Measurements from ENCODE around the gene CRELD2. TPM values are rescaled to one million over a fixed set of nuclear protein-coding genes. Genes with fewer than 3 reads are reported as not detected.

Gene CRELD2
- total RNA-seq, 2 experiments from 2014 or later, result 15.3 to 16.2 TPM

GRCh38 chr22:49961005-49961600, 42.7 kb downstream of the CRELD2 start:
- DNase-seq, result peak; percentile 43
- peak overlapping the region; percentile 91 for H3K4me3 Mint-ChIP-seq
- H3K27ac Mint-ChIP-seq, result peak overlapping the region; percentile 94
- CTCF ChIA-PET, result interaction anchor here (1.2 kb wide), 1 partner anchor 69 kb away, joined by 6 read pairs; no protein-coding TSS in a partner anchor
- intact Hi-C loops (cut with micrococcal nuclease), result loop anchor here (2.0 to 5.0 kb wide), 3 partner anchors 16 to 511 kb away; no protein-coding TSS in a partner anchor
- H3K27me3 Mint-ChIP-seq (ENCODE audit: low read depth), result no peaks in the 10 kb centered on the region
- H3K4me1 Mint-ChIP-seq (ENCODE audit: low read depth), result peaks cover 25% of the 10 kb centered on the region
- no peaks in the 10 kb centered on the region for H3K9me3 Mint-ChIP-seq
- H3K36me3 Mint-ChIP-seq (ENCODE audit: low read depth), result peaks cover 34% of the 10 kb centered on the region

- Mint-ChIP-seq H3K4me1 (ENCODE audit: low read depth) (peaks cover 30% of the 10 kb centered on the region), H3K27ac (peak overlapping the region; percentile 94), H3K27me3 (ENCODE audit: low read depth) (no peaks in the 10 kb centered on the region), H3K4me3 (peak overlapping the region; percentile 91), H3K9me3 (no peaks in the 10 kb centered on the region), H3K36me3 (ENCODE audit: low read depth) (peaks cover 34% of the 10 kb centered on the region)
- intact Hi-C loops (cut with micrococcal nuclease), result loop anchor here (1.0 to 5.0 kb wide), 6 partner anchors 15 to 511 kb away; no protein-coding TSS in a partner anchor
- CTCF ChIA-PET, result interaction anchor here (1.0 to 1.3 kb wide), 3 partner anchors 10 to 69 kb away, joined by 3 to 6 read pairs (median 4); no protein-coding TSS in a partner anchor
- DNase-seq, result no peak
Measured at GRCh38 chr22:49961601-49962011, 43.2 kb downstream of the CRELD2 start.

GRCh38 chr22:49962012-49962750, 43.7 kb downstream of the CRELD2 start:
- peak overlapping the region; percentile 94 for H3K27ac Mint-ChIP-seq
- H3K27me3 Mint-ChIP-seq (ENCODE audit: low read depth), result no peaks in the 10 kb centered on the region
- intact Hi-C loops (cut with micrococcal nuclease), result loop anchor here (1.0 to 5.0 kb wide), 5 partner anchors 26 to 510 kb away; no protein-coding TSS in a partner anchor
- peak overlapping the region; percentile 91 for H3K4me3 Mint-ChIP-seq
- peaks cover 34% of the 10 kb centered on the region for H3K36me3 Mint-ChIP-seq (ENCODE audit: low read depth)
- CTCF ChIA-PET, result interaction anchor here (1.0 to 1.3 kb wide), 3 partner anchors 10 to 68 kb away, joined by 3 to 6 read pairs (median 4); no protein-coding TSS in a partner anchor
- no peaks in the 10 kb centered on the region for H3K9me3 Mint-ChIP-seq
- peaks cover 30% of the 10 kb centered on the region for H3K4me1 Mint-ChIP-seq (ENCODE audit: low read depth)
- peak; percentile 98 for DNase-seq

- no peak for DNase-seq
- H3K27me3 Mint-ChIP-seq (ENCODE audit: low read depth), result no peaks in the 10 kb centered on the region
- intact Hi-C loops (cut with micrococcal nuclease), result loop anchor here (1.0 to 5.0 kb wide), 5 partner anchors 27 to 509 kb away; no protein-coding TSS in a partner anchor
- CTCF ChIA-PET, result interaction anchor here (1.0 to 1.3 kb wide), 3 partner anchors 9 to 67 kb away, joined by 3 to 6 read pairs (median 4); no protein-coding TSS in a partner anchor
- H3K4me3 Mint-ChIP-seq, result peak overlapping the region; percentile 91
- H3K36me3 Mint-ChIP-seq (ENCODE audit: low read depth), result peaks cover 35% of the 10 kb centered on the region
- peaks cover 35% of the 10 kb centered on the region for H3K4me1 Mint-ChIP-seq (ENCODE audit: low read depth)
- H3K9me3 Mint-ChIP-seq, result no peaks in the 10 kb centered on the region
- H3K27ac Mint-ChIP-seq, result peak overlapping the region; percentile 93
Measured at GRCh38 chr22:49962751-49963646, 44.6 kb downstream of the CRELD2 start.

GRCh38 chr22:49963647-49964026, 45.2 kb downstream of the CRELD2 start:
- intact Hi-C loops (cut with micrococcal nuclease), result loop anchor here (5.0 kb wide), 2 partner anchors 229 to 509 kb away; no protein-coding TSS in a partner anchor
- Mint-ChIP-seq H3K4me3 (peak overlapping the region; percentile 91), H3K27me3 (ENCODE audit: low read depth) (no peaks in the 10 kb centered on the region), H3K27ac (peak overlapping the region; percentile 93), H3K4me1 (ENCODE audit: low read depth) (peaks cover 36% of the 10 kb centered on the region), H3K9me3 (no peaks in the 10 kb centered on the region), H3K36me3 (ENCODE audit: low read depth) (peaks cover 35% of the 10 kb centered on the region)
- no peak for DNase-seq
- CTCF ChIA-PET, result no interaction called here

GRCh38 chr22:49964136-49965090, 46.0 kb downstream of the CRELD2 start:
- DNase-seq, result no peak
- peaks cover 32% of the 10 kb centered on the region for H3K4me1 Mint-ChIP-seq (ENCODE audit: low read depth)
- intact Hi-C loops (cut with micrococcal nuclease), result loop anchor here (5.0 kb wide), 2 partner anchors 228 to 508 kb away; no protein-coding TSS in a partner anchor
- H3K27ac Mint-ChIP-seq, result peak overlapping the region; percentile 93
- no peaks in the 10 kb centered on the region for H3K27me3 Mint-ChIP-seq (ENCODE audit: low read depth)
- peak overlapping the region; percentile 91 for H3K4me3 Mint-ChIP-seq
- no peaks in the 10 kb centered on the region for H3K9me3 Mint-ChIP-seq
- peaks cover 35% of the 10 kb centered on the region for H3K36me3 Mint-ChIP-seq (ENCODE audit: low read depth)
- CTCF ChIA-PET, result no interaction called here

GRCh38 chr22:49965091-49966040, 46.9 kb downstream of the CRELD2 start:
- H3K4me3 Mint-ChIP-seq, result peak overlapping the region; percentile 91
- H3K9me3 Mint-ChIP-seq, result no peaks in the 10 kb centered on the region
- intact Hi-C loops (cut with micrococcal nuclease), result no loop called here
- DNase-seq, result peak; percentile 32
- peaks cover 35% of the 10 kb centered on the region for H3K36me3 Mint-ChIP-seq (ENCODE audit: low read depth)
- CTCF ChIA-PET, result interaction anchor here (1.0 kb wide), 1 partner anchor 34 kb away, joined by 4 read pairs; no protein-coding TSS in a partner anchor
- H3K4me1 Mint-ChIP-seq (ENCODE audit: low read depth), result peaks cover 41% of the 10 kb centered on the region
- peak overlapping the region; percentile 93 for H3K27ac Mint-ChIP-seq
- no peaks in the 10 kb centered on the region for H3K27me3 Mint-ChIP-seq (ENCODE audit: low read depth)

GRCh38 chr22:49966041-49966773, 47.8 kb downstream of the CRELD2 start:
- H3K4me3 Mint-ChIP-seq, result peak overlapping the region; percentile 43
- CTCF ChIA-PET, result interaction anchor here (1.0 to 1.6 kb wide), 3 partner anchors 35 to 64 kb away, joined by 4 to 7 read pairs (median 7); no protein-coding TSS in a partner anchor
- DNase-seq, result peak; percentile 25
- no peaks in the 10 kb centered on the region for H3K9me3 Mint-ChIP-seq
- peaks cover 39% of the 10 kb centered on the region for H3K36me3 Mint-ChIP-seq (ENCODE audit: low read depth)
- H3K4me1 Mint-ChIP-seq (ENCODE audit: low read depth), result peaks cover 45% of the 10 kb centered on the region
- H3K27ac Mint-ChIP-seq, result peak overlapping the region; percentile 65
- intact Hi-C loops (cut with micrococcal nuclease), result no loop called here
- no peaks in the 10 kb centered on the region for H3K27me3 Mint-ChIP-seq (ENCODE audit: low read depth)

GRCh38 chr22:49966774-49967705, 48.6 kb downstream of the CRELD2 start:
- peaks cover 32% of the 10 kb centered on the region for H3K36me3 Mint-ChIP-seq (ENCODE audit: low read depth)
- peak overlapping the region; percentile 68 for H3K27ac Mint-ChIP-seq
- intact Hi-C loops (cut with micrococcal nuclease), result no loop called here
- no peaks in the 10 kb centered on the region for H3K9me3 Mint-ChIP-seq
- H3K4me1 Mint-ChIP-seq (ENCODE audit: low read depth), result peaks cover 45% of the 10 kb centered on the region
- DNase-seq, result peak; percentile 41
- CTCF ChIA-PET, result interaction anchor here (0.6 to 1.6 kb wide), 4 partner anchors 9 to 63 kb away, joined by 4 to 7 read pairs (median 6); no protein-coding TSS in a partner anchor
- H3K4me3 Mint-ChIP-seq, result peak overlapping the region; percentile 43
- H3K27me3 Mint-ChIP-seq (ENCODE audit: low read depth), result no peaks in the 10 kb centered on the region

Data from activated naive CD4-positive, alpha-beta T cell treated with anti-CD3 and anti-CD28 coated beads for 36 hours (primary cell).